Prostate gland (tissue), 2 donors: ENCODE data around the gene HOXB5. TPM values are rescaled to one million over a fixed set of nuclear protein-coding genes. Genes with fewer than 3 reads are reported as not detected.

ENCODE experiments used
- DNase-seq: peaks from one replicate; pipeline ENCODE4 v3.0.0-alpha.2; 2019; ENCODE audit warnings: low spot score
- H3K27ac ChIP-seq, 2 donors: fragments of 200-600 bp; sonication (generic); 2 replicates each; pipeline ENCODE4 v1.5.1; 2017 to 2019
- H3K27me3 ChIP-seq: fragments of 200-600 bp; sonication (generic); replicated peaks from 2 replicates; pipeline ENCODE4 v1.5.1; 2019; ENCODE audit not compliant: insufficient read depth
- H3K36me3 ChIP-seq, 2 donors: fragments of 200-600 bp; sonication (generic); 1 replicate in 1 of 2; 2 replicates in 1 of 2; pipeline versions ENCODE4 v1.5.1 to v1.8.1; 2017 to 2019
- H3K4me1 ChIP-seq: fragments of 200-600 bp; sonication (generic); replicated peaks from 2 replicates; pipeline ENCODE4 v1.5.1; 2019
- H3K4me3 ChIP-seq, 2 donors: fragments of 200-600 bp; sonication (generic); 2 replicates each; pipeline ENCODE4 v1.5.1; 2017 to 2019
- H3K9me3 ChIP-seq: fragments of 200-600 bp; sonication (generic); 2 replicates; pipeline ENCODE4 v1.5.1; 2017
- CTCF ChIP-seq, 4 experiments: fragments of 200-600 bp in 2 of 4; fragments of 450-650 bp in 2 of 4; sonication (generic) in 2 of 4; IDR thresholded peaks; 1 replicate in 3 of 4; 2 replicates in 1 of 4; pipeline ENCODE4 v1.5.1; 2016 to 2019; ENCODE audit warnings: antibody characterized with exemption in 4 of 4, mild to moderate bottlenecking in 2 of 4, moderate library complexity in 2 of 4
- POLR2A ChIP-seq: fragments of 450-650 bp; IDR thresholded peaks from one replicate; pipeline ENCODE4 v1.6.1; 2016; ENCODE audit warnings: antibody characterized with exemption, mild to moderate bottlenecking
- POLR2AphosphoS5 ChIP-seq: sonication (generic); formaldehyde crosslinking; IDR thresholded peaks from one replicate; pipeline ENCODE4 v1.6.1; 2017; ENCODE audit warnings: antibody characterized with exemption
- WGBS: methylation state at CpG from one replicate; pipeline ENCODE4 v1.1.5; 2018; 5-methylcytosine and 5-hydroxymethylcytosine counted together
- intact Hi-C: fragments of 100-400 bp; cut with DNase I; formaldehyde crosslinking; loops from one replicate; pipeline ENCODE4 v1.14.2; 2022
- total RNA-seq, 2 donors: library from RNA; depleted of rRNA; stranded (reverse); fragments of >200 nt; gene quantifications; one replicate each; pipeline ENCODE4 v1.1.0, GENCODE V29; 2016

HOXB5 gene
- total RNA-seq, 2 donors from 2014 or later, result 0.36 to 1.1 TPM

DNA sequence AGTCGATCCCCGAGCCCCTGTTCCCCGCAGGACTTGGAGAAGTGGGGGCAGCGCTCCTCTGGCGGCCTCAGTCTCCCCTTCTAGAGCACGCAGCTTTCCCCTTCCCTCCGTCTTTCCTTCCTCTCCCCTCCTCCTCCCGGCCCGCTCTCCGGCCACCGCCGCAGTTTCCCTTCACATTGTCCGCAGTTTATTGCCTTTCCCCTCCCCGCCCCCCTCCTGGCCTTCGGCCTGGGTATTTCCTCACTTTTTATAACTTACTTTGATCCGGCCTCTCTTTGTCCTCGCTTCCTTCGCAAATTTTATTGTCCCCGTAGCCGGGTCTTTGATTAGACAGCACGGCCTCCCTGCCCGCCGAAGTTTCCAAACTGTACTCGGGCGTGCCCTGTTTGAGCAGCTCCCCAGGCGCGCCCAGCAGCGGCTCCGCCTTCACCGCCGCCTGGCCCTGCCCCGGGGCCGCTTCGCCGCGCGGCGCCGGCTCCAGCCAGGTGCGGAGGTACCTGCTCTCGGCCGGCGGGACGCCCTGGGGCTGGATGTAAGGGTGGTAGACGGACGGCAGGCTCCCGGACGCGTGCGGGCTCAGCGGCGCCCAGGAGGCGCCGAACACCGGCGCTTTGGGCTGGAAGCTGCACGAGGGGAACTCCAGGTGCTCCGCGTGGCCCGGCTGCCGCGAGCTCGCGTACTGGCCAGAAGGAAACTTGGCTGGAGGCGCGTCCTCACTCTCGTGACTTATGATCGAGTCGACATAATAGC is 32.1 kb upstream of the HOXB5 start:
- WGBS, result 1% methylated on average over 47 of the region's 69 CpGs
- peaks cover 9% of the 10 kb centered on the region for H3K4me1 ChIP-seq
- peak; percentile 35 for DNase-seq
- H3K27me3 ChIP-seq, result peaks cover 61% of the 10 kb centered on the region
- no peak overlapping the region for H3K27ac ChIP-seq
- H3K4me3 ChIP-seq, result peak overlapping the region; percentile 5 to 21
- intact Hi-C loops, result no loop called here
- no peaks in the 10 kb centered on the region for H3K9me3 ChIP-seq
- no peaks in the 10 kb centered on the region for H3K36me3 ChIP-seq
- TF ChIP-seq POLR2AphosphoS5, result no peak
- TF ChIP-seq CTCF (IDR thresholded peaks at IDR 0.05), result no peak
- TF ChIP-seq POLR2A, result no peak

DNA sequence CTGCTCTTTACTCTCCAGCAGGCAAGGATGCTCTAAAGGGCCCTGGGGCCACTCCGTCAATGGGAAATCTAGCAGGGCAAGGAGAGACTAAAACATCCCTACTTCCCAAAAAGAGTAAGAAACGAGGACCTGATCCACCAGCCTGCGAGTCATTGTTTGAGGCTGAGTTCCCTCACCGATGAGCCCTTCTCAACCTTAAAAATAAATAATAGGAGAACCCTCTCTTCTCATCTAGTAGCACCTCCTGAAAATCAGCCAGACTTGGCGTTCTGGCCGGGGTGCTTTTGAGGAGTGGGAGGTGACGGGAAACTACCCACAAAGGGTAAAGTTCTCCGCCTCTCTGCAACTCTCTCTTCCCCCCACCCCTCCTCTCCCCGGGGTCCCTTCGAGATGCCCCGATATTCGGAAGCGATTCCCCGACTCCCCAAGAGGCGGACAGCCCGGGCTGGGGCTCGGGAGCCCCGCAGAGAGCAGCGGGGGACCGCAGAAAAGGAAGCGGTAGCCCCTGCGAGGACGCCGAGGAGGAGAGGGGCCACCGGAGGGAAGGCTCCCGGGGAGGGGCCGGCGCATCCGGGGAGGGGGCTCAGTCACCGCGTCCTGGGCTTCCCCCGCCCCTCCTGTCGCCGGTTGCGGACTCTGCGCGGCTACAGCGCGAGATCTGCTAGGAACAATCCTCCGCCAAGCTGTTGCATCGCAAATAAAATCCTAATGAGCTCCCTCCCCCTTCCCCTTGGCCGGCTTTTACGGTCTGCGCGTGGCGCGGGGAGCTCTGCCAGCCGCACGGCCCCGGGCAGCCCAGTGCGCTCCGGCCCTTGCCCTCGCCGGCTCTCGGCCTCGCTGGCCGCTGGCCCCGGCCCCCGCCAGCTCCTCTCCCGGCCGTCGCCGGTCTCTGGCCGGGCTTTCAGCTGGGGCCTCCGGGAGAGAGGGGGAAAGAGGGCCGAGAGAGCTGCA is 31.2 kb upstream of the HOXB5 start:
- Histone ChIP-seq H3K27ac (no peak overlapping the region), H3K4me3 (peak overlapping the region; percentile 5 to 21), H3K36me3 (no peaks in the 10 kb centered on the region), H3K9me3 (no peaks in the 10 kb centered on the region), H3K27me3 (peaks cover 62% of the 10 kb centered on the region), H3K4me1 (peaks cover 9% of the 10 kb centered on the region)
- intact Hi-C loops, result no loop called here
- 3% methylated on average over 56 of the region's 66 CpGs for WGBS
- TF ChIP-seq CTCF (IDR thresholded peaks at IDR 0.05) (no peak), POLR2AphosphoS5 (peak; percentile 7)
- DNase-seq, result no peak

- H3K9me3 ChIP-seq, result no peaks in the 10 kb centered on the region
- 28% methylated on average over 5 of the region's 5 CpGs for WGBS
- H3K36me3 ChIP-seq, result no peaks in the 10 kb centered on the region
- H3K27ac ChIP-seq, result no peak overlapping the region
- H3K4me3 ChIP-seq, result no peak overlapping the region
- peaks cover 58% of the 10 kb centered on the region for H3K27me3 ChIP-seq
- TF ChIP-seq POLR2A (no peak), POLR2AphosphoS5 (no peak), CTCF (IDR thresholded peaks at IDR 0.05) (no peak)
- DNase-seq, result no peak
- intact Hi-C loops, result no loop called here
- H3K4me1 ChIP-seq, result peaks cover 16% of the 10 kb centered on the region
Observed at GRCh38 chr17:48624118-48624517, 30.5 kb upstream of the HOXB5 start.

DNA sequence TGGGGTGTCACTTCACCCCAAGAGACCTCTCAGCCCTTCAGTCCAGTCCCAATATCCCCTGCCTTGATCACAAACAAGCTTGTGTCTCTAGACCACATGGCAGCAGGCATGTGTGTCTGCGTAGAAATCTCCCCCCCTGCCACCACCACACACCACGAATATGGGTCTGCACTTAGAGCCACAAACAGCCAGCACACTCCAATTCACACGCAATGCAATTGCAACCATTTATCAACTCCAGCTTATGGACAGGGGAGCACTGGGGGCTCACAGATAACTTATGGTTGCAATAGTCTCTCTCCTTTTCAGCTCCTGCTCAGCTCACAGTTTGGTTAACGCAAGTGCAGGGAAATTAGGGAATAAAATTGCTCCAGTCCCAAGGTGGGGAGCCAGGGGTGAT is 30.0 kb upstream of the HOXB5 start:
- intact Hi-C loops, result no loop called here
- no peaks in the 10 kb centered on the region for H3K9me3 ChIP-seq
- H3K4me3 ChIP-seq, result no peak overlapping the region
- peaks cover 17% of the 10 kb centered on the region for H3K4me1 ChIP-seq
- TF ChIP-seq CTCF (IDR thresholded peaks at IDR 0.05) (no peak), POLR2AphosphoS5 (no peak), POLR2A (no peak)
- H3K27ac ChIP-seq, result no peak overlapping the region
- no peak for DNase-seq
- 39% methylated on average over 4 of the region's 4 CpGs for WGBS
- H3K36me3 ChIP-seq, result no peaks in the 10 kb centered on the region
- H3K27me3 ChIP-seq, result peaks cover 54% of the 10 kb centered on the region
